Large intestine (tissue), 3 donors: Measurements from ENCODE around the gene MS4A18. TPM values are rescaled to one million over a fixed set of nuclear protein-coding genes. Genes with fewer than 3 reads are reported as not detected.

Source experiments
- DNase-seq, 2 donors: peaks; one replicate each; pipeline versions ENCODE4 v3.0.0 to v3.0.0-alpha.2; 2013
- H3K27ac ChIP-seq: one replicate; pipeline ENCODE4 v1.5.1; 2013; ENCODE audit warnings: low read length
- H3K27me3 ChIP-seq: 2 replicates; pipeline ENCODE4 v1.6.1; 2013; ENCODE audit warnings: low read length; ENCODE audit not compliant: control insufficient read depth, insufficient read depth
- H3K36me3 ChIP-seq: 2 replicates; pipeline ENCODE4 v1.6.1; 2013; ENCODE audit warnings: low read length; ENCODE audit not compliant: control insufficient read depth, insufficient read depth
- H3K4me1 ChIP-seq: one replicate; pipeline ENCODE4 v1.6.1; 2013; ENCODE audit warnings: low read length; ENCODE audit not compliant: control insufficient read depth, insufficient read depth
- H3K4me3 ChIP-seq: one replicate; pipeline ENCODE4 v1.5.1; 2013; ENCODE audit warnings: low read length
- H3K9me3 ChIP-seq: one replicate; pipeline ENCODE4 v1.6.1; 2013; ENCODE audit warnings: mild to moderate bottlenecking, low read depth, low read length, moderate library complexity; ENCODE audit not compliant: control insufficient read depth
- WGBS: methylation state at CpG from one replicate; pipeline ENCODE4 v1.1.5; 2013; ENCODE audit warnings: low lambda C conversion rate; ENCODE audit not compliant: insufficient coverage; 5-methylcytosine and 5-hydroxymethylcytosine counted together
- polyA plus RNA-seq: library from polyadenylated mRNA; unstranded; fragments of 120-200 nt; gene quantifications from one replicate; pipeline ENCODE4 v1.2.1, GENCODE V29; 2013

The MS4A18 gene
- polyA plus RNA-seq, 1 donor, result 0.30 TPM

- H3K36me3 ChIP-seq, result no peaks in the 10 kb centered on the region
- no peak for DNase-seq
- peaks cover 7% of the 10 kb centered on the region for H3K4me1 ChIP-seq
- no peak overlapping the region for H3K4me3 ChIP-seq
- no peak overlapping the region for H3K27ac ChIP-seq
- peaks cover 2% of the 10 kb centered on the region for H3K9me3 ChIP-seq
- H3K27me3 ChIP-seq, result no peaks in the 10 kb centered on the region
- 85% methylated on average over 5 of the region's 8 CpGs for WGBS
These were observed 7.1 kb downstream of the MS4A18 start for GRCh38 chr11:60731586-60731985.

GRCh38 chr11:60734279-60734678 lies 9.8 kb downstream of the MS4A18 start:
- peaks cover 2% of the 10 kb centered on the region for H3K9me3 ChIP-seq
- WGBS, result 100% methylated on average over 1 of the region's 4 CpGs
- no peaks in the 10 kb centered on the region for H3K4me1 ChIP-seq
- H3K4me3 ChIP-seq, result no peak overlapping the region
- H3K27me3 ChIP-seq, result no peaks in the 10 kb centered on the region
- peak; percentile 54 to 69 for DNase-seq
- H3K27ac ChIP-seq, result no peak overlapping the region
- H3K36me3 ChIP-seq, result no peaks in the 10 kb centered on the region

GRCh38 chr11:60739114-60739513 lies 14.6 kb downstream of the MS4A18 start:
- no peak for DNase-seq
- Histone ChIP-seq H3K27ac (no peak overlapping the region), H3K36me3 (no peaks in the 10 kb centered on the region), H3K4me3 (no peak overlapping the region), H3K27me3 (no peaks in the 10 kb centered on the region), H3K4me1 (peaks cover 15% of the 10 kb centered on the region), H3K9me3 (no peaks in the 10 kb centered on the region)
- WGBS, result no CpG with 5 or more reads among the region's 7 CpGs

- H3K4me3 ChIP-seq, result no peak overlapping the region
- no peaks in the 10 kb centered on the region for H3K27me3 ChIP-seq
- peaks cover 15% of the 10 kb centered on the region for H3K4me1 ChIP-seq
- H3K9me3 ChIP-seq, result no peaks in the 10 kb centered on the region
- peak overlapping the region; percentile 39 for H3K27ac ChIP-seq
- H3K36me3 ChIP-seq, result no peaks in the 10 kb centered on the region
- no peak for DNase-seq
These were observed 16.1 kb downstream of the MS4A18 start for GRCh38 chr11:60740573-60740972.

- Histone ChIP-seq H3K4me3 (no peak overlapping the region), H3K4me1 (peaks cover 15% of the 10 kb centered on the region), H3K27me3 (no peaks in the 10 kb centered on the region), H3K36me3 (no peaks in the 10 kb centered on the region), H3K27ac (peak overlapping the region; percentile 39), H3K9me3 (no peaks in the 10 kb centered on the region)
- peak; percentile 60 to 77 for DNase-seq
- no CpG with 5 or more reads among the region's 3 CpGs for WGBS
These were observed 16.9 kb downstream of the MS4A18 start for GRCh38 chr11:60741421-60741820.

- Histone ChIP-seq H3K9me3 (no peaks in the 10 kb centered on the region), H3K27me3 (no peaks in the 10 kb centered on the region), H3K4me1 (peaks cover 15% of the 10 kb centered on the region), H3K36me3 (no peaks in the 10 kb centered on the region), H3K4me3 (no peak overlapping the region), H3K27ac (no peak overlapping the region)
- WGBS, result no CpG with 5 or more reads among the region's 1 CpG
- peak in 1 of 2 donors; percentile 32 for DNase-seq
These were observed 18.5 kb downstream of the MS4A18 start for GRCh38 chr11:60743058-60743457.

GRCh38 chr11:60744114-60744513 lies 19.6 kb downstream of the MS4A18 start:
- DNase-seq, result no peak
- H3K27ac ChIP-seq, result no peak overlapping the region
- no peaks in the 10 kb centered on the region for H3K36me3 ChIP-seq
- WGBS, result 83% methylated on average over 4 of the region's 5 CpGs
- no peak overlapping the region for H3K4me3 ChIP-seq
- H3K9me3 ChIP-seq, result no peaks in the 10 kb centered on the region
- no peaks in the 10 kb centered on the region for H3K27me3 ChIP-seq
- peaks cover 15% of the 10 kb centered on the region for H3K4me1 ChIP-seq

- WGBS, result 59% methylated on average over 3 of the region's 14 CpGs
- Histone ChIP-seq H3K27me3 (no peaks in the 10 kb centered on the region), H3K4me3 (no peak overlapping the region), H3K36me3 (no peaks in the 10 kb centered on the region), H3K4me1 (peaks cover 3% of the 10 kb centered on the region), H3K27ac (no peak overlapping the region), H3K9me3 (no peaks in the 10 kb centered on the region)
- DNase-seq, result no peak
These were observed 22.9 kb downstream of the MS4A18 start for GRCh38 chr11:60747359-60747873.

- H3K27me3 ChIP-seq, result no peaks in the 10 kb centered on the region
- H3K9me3 ChIP-seq, result no peaks in the 10 kb centered on the region
- WGBS, result no CpG with 5 or more reads among the region's 17 CpGs
- no peaks in the 10 kb centered on the region for H3K4me1 ChIP-seq
- H3K36me3 ChIP-seq, result no peaks in the 10 kb centered on the region
- H3K4me3 ChIP-seq, result no peak overlapping the region
- no peak for DNase-seq
- no peak overlapping the region for H3K27ac ChIP-seq
These were observed 23.7 kb downstream of the MS4A18 start for GRCh38 chr11:60748225-60748624.

GRCh38 chr11:60748821-60749220 lies 24.3 kb downstream of the MS4A18 start:
- no CpG with 5 or more reads among the region's 8 CpGs for WGBS
- Histone ChIP-seq H3K27ac (no peak overlapping the region), H3K27me3 (no peaks in the 10 kb centered on the region), H3K9me3 (no peaks in the 10 kb centered on the region), H3K4me1 (no peaks in the 10 kb centered on the region), H3K4me3 (no peak overlapping the region), H3K36me3 (no peaks in the 10 kb centered on the region)
- DNase-seq, result no peak

GRCh38 chr11:60750911-60751310 lies 26.4 kb downstream of the MS4A18 start:
- H3K4me3 ChIP-seq, result no peak overlapping the region
- no peak overlapping the region for H3K27ac ChIP-seq
- DNase-seq, result no peak
- no peaks in the 10 kb centered on the region for H3K4me1 ChIP-seq
- no peaks in the 10 kb centered on the region for H3K36me3 ChIP-seq
- WGBS, result no CpG with 5 or more reads among the region's 3 CpGs
- H3K9me3 ChIP-seq, result no peaks in the 10 kb centered on the region
- no peaks in the 10 kb centered on the region for H3K27me3 ChIP-seq
